Aorta (tissue), 5 donors: ENCODE data around the gene SCLY. TPM values are rescaled to one million over a fixed set of nuclear protein-coding genes. Genes with fewer than 3 reads are reported as not detected.
"Not testable (repeated sequence)": the region's sequence is repeated elsewhere in the genome, so short reads cannot be mapped to it uniquely, and the experiment has no call there.

ENCODE experiments used
- ATAC-seq: fragments of 200-7000 bp; cut with Tn5 transposase; one replicate; pipeline ENCODE4 v1.9.1; 2022; ENCODE audit warnings: moderate library complexity; ENCODE audit not compliant: low FRiP score
- DNase-seq, 2 donors: peaks; one replicate each; pipeline ENCODE4 v3.0.0-alpha.2; 2020
- H3K27ac ChIP-seq, 2 donors: one replicate each; pipeline ENCODE4 v1.5.1; 2013; ENCODE audit warnings: low read length in 2 of 2, mild to moderate bottlenecking in 2 of 2, moderate library complexity in 2 of 2, control low read depth in 1 of 2, inconsistent platforms in 1 of 2, low read depth in 1 of 2
- H3K27me3 ChIP-seq, 2 donors: one replicate each; pipeline ENCODE4 v1.6.1; 2013; ENCODE audit warnings: control low read depth in 1 of 2, low read length in 1 of 2, mild to moderate bottlenecking in 1 of 2, moderate library complexity in 1 of 2; ENCODE audit not compliant: insufficient read depth in 2 of 2, control insufficient read depth in 1 of 2
- H3K36me3 ChIP-seq, 2 donors: one replicate each; pipeline ENCODE4 v1.6.1; 2013; ENCODE audit warnings: control low read depth in 1 of 2, low read length in 1 of 2, mild to moderate bottlenecking in 1 of 2; ENCODE audit not compliant: insufficient read depth in 2 of 2, control insufficient read depth in 1 of 2
- H3K4me1 ChIP-seq, 2 donors: one replicate each; pipeline ENCODE4 v1.6.1; 2013; ENCODE audit warnings: low read length in 2 of 2, control low read depth in 1 of 2, mild to moderate bottlenecking in 1 of 2, moderate library complexity in 1 of 2; ENCODE audit not compliant: insufficient read depth in 2 of 2, control insufficient read depth in 1 of 2
- H3K4me3 ChIP-seq, 2 donors: one replicate each; pipeline ENCODE4 v1.5.1; 2013; ENCODE audit warnings: low read length in 2 of 2, control low read depth in 1 of 2, mild to moderate bottlenecking in 1 of 2
- H3K9me3 ChIP-seq: one replicate; pipeline ENCODE4 v1.6.1; 2013; ENCODE audit warnings: mild to moderate bottlenecking, low read length; ENCODE audit not compliant: control insufficient read depth
- WGBS, 2 donors: extraction: QIAGEN DNeasy Blood & Tissue Kit; methylation state at CpG; one replicate each; pipeline ENCODE4 v1.1.7; 2013; 5-methylcytosine and 5-hydroxymethylcytosine counted together
- intact Hi-C, 2 donors: fragments of 100-400 bp; cut with DNase I; formaldehyde crosslinking; loops; one replicate each; pipeline versions ENCODE4 v1.14.2 to v1.15.0; 2022
- polyA plus RNA-seq, 2 donors: library from polyadenylated mRNA; stranded (reverse); fragments of 200-250 nt; gene quantifications; one replicate each; pipeline ENCODE4 v1.2.3, GENCODE V29; 2013
- total RNA-seq, 2 donors: library from RNA; stranded (reverse); fragmentation: NEBNext Ultra II Directional; extraction: Animal tissue kit (Norgen Biotek cat#: 25700); gene quantifications; one replicate each; pipeline ENCODE4 v1.2.1, GENCODE V29; 2021
- donor health status: healthy with polysubstance abuse.
- donor health status: Bipolar disorder and iron deficiency.
- donor health status: DM: no; HTN: no; CAD: no.
- donor health status: DM: no; HTN: no; CAD: no.
- donor health status: DM: yes; HTN: yes; CAD: no.

The SCLY gene
- total and polyA plus RNA-seq, 4 donors: 6.3 to 15.4 (median 12.6) TPM

DNA sequence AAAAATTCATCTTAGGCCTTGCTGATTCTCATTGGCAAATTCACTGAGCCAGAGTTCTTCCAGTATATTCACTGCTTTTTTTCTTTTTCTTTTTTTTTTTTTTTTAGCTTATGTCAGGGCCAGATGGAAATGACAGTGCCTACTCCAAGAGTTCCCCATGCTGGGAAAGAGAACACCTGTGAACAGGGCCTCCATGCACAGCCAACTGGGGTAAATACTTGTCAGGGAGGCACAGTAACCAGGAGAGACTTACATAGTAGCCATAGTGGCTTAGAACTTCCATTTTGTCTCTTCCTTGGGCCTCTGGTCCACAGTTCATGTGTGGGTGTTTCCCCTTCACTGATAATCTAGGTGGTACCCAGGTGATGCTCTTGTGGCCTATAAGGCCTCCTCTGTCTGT is 15.2 kb upstream of the SCLY start:
- Histone ChIP-seq H3K36me3 (peaks cover 0 to 6% of the 10 kb centered on the region in 2 donors), H3K9me3 (no peaks in the 10 kb centered on the region), H3K27me3 (no peaks in the 10 kb centered on the region), H3K4me3 (no peak overlapping the region), H3K4me1 (no peaks in the 10 kb centered on the region), H3K27ac (no peak overlapping the region)
- intact Hi-C loops: no loop called here
- DNase-seq (no peak), ATAC-seq (no peak)

DNA sequence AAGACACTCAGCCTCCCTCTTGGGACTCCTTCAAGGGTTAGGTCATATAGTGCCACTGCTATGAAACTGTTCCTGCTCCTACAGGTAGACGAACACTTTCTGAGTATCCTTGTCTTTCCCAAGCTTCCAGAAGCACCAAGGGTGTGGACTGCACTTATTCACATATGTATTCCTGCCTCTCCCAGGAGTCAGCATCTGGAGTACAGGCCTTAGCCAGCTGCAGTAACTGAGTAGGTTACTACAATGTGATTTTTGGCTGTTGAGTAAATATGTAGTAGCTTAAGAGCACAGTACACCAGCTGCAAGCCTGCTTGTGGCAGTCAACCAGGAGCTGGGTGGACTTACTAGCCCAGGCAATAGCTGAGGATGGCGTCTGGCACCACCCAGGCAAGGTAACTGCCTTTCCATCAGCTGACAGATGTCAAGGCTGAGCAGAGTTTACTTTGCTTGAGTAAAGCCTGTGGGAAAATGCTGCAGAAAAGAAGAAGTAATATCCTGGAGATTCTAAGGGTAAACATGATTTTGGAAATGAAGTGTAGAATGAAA is 14.0 kb upstream of the SCLY start:
- 89 to 94% methylated on average over 2 of the region's 2 CpGs for WGBS, 2 donors
- no peaks in the 10 kb centered on the region for H3K9me3 ChIP-seq
- H3K4me1 ChIP-seq: no peaks in the 10 kb centered on the region
- H3K27me3 ChIP-seq: no peaks in the 10 kb centered on the region
- no peak overlapping the region for H3K27ac ChIP-seq
- peaks cover 0 to 4% of the 10 kb centered on the region in 2 donors for H3K36me3 ChIP-seq
- DNase-seq (no peak), ATAC-seq (no peak)
- intact Hi-C loops: no loop called here
- H3K4me3 ChIP-seq: no peak overlapping the region

DNA sequence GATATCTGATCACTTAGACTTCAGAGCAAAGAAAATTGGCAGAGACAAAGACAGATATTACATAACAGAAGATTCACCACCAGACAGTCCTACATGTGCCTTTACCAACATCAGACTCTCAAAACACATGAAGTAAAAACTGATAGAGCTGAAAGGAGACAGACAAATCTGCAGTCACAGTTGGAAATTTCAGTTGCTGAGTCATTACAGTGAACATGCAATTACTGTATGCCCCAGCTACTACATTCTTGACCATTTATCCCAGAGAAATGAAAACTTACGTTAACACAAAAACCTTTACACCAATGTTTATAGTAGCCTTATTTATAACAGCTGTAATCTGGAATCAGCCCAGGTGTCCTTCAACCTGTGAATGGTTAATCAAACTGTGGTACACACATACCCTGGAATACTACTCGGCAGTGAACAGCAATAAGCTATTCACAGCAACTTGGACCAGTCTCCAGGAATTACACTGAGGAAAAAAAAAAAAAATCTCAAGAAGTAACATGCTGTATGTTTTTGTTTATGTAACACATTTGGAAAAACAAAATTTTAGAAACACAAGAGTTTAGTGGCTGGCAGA is 7.5 kb upstream of the SCLY start:
- Histone ChIP-seq H3K4me3 (no peak overlapping the region), H3K36me3 (no peaks in the 10 kb centered on the region), H3K27me3 (no peaks in the 10 kb centered on the region), H3K27ac (no peak overlapping the region), H3K4me1 (no peaks in the 10 kb centered on the region), H3K9me3 (no peaks in the 10 kb centered on the region)
- intact Hi-C loops: no loop called here
- DNase-seq (no peak), ATAC-seq (no peak)
- 76 to 82% methylated on average over 2 of the region's 2 CpGs for WGBS, 2 donors

DNA sequence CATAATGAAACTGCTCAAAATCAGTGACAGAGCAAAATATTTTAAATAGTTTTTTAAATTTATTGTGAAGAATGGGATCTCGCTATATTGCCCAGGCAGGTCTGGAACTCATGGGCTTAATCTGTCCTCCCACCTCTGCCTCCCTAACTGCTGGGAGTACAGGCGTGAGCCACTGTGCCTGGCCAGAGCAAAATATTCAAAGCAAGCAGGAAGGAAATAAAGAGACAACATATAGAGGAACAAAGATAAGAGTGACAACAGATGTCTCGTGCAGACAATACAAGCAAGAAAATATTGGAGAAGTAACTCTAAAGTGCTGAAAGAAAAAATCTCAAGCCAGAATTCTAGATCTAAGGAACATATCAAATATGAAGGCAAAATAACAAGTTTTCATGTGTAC is 5.0 kb upstream of the SCLY start:
- intact Hi-C loops: no loop called here

DNA sequence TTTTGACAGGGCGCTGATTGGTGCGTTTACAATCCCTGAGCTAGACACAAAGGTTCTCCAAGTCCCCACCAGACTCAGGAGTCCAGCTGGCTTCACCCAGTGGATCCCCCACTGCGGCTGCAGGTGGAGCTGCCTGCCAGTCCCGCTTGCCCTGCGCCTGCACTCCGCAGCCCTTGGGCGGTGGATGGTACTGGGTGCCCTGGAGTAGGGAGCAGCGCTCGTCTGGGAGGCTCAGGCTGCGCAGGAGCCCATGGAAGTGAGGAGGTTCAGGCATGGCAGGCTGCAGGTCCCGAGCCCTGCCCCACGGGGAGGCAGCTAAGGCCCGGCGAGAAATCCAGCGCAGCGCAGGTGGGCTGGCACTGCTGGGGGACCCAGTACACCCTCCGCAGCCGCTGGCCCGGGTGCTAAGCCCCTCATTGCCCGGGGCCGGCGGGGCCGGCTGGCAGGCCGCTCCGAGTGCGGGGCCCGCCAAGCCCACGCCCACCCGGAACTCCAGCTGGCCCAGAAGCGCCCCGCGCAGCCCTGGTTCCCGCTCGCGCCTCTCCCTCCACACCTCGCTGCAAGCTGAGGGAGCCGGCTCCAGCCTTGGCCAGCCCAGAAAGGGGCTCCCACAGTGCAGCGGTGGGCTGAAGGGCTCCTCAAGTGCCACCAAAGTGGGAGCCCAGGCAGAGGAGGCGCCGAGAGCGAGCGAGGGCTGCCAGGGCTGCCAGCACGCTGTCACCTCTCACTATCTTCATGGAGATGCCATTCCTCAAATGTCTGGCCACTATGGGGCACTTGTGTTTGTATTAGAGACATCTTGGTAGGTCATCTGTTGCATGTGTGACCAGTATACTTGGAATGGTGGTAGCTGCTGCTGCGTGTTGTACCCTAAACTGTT is 2.9 kb upstream of the SCLY start:
- H3K27ac ChIP-seq, H3K9me3 ChIP-seq, H3K4me1 ChIP-seq, H3K36me3 ChIP-seq, DNase-seq, H3K27me3 ChIP-seq, intact Hi-C loops, ATAC-seq, H3K4me3 ChIP-seq: not testable (repeated sequence)
- 91 to 95% methylated on average over 32 to 44 of the region's 44 CpGs for WGBS, 2 donors

More for the DNA sequence above, 5.0 kb upstream of the SCLY start:
- H3K36me3 ChIP-seq: no peaks in the 10 kb centered on the region
- H3K27me3 ChIP-seq: no peaks in the 10 kb centered on the region
- no peaks in the 10 kb centered on the region for H3K4me1 ChIP-seq
- ATAC-seq: no peak
- H3K9me3 ChIP-seq: no peaks in the 10 kb centered on the region
- H3K27ac ChIP-seq: no peak overlapping the region
- WGBS, 2 donors: 67 to 80% methylated on average over 3 of the region's 3 CpGs
- no peak overlapping the region for H3K4me3 ChIP-seq
- no peak for DNase-seq

DNA sequence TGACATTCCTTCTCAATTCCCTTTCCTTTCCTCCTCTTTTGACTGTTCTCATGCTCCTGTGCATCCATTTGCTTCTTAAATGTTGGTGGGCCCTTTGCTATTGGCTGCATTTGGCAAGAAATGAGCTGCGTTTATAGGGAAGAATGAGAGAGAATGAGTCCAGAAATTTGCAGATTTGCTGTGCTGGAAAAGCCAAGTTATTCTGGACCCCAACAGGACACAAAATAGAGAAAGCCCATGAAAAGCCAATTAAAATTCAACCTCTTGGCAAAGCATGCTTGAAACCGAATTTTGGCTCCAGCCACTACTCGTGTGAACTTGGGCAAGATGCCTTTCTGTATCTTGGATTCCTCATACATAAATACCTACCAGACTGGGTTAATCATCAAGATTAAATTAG is 1.3 kb upstream of the SCLY start:
- ATAC-seq (no peak), DNase-seq (no peak)
- H3K27ac ChIP-seq: no peak overlapping the region
- no peaks in the 10 kb centered on the region for H3K36me3 ChIP-seq
- intact Hi-C loops: no loop called here
- 12 to 23% methylated on average over 3 of the region's 3 CpGs for WGBS, 2 donors
- no peaks in the 10 kb centered on the region for H3K9me3 ChIP-seq
- H3K27me3 ChIP-seq: no peaks in the 10 kb centered on the region
- no peaks in the 10 kb centered on the region for H3K4me1 ChIP-seq
- H3K4me3 ChIP-seq: no peak overlapping the region

DNA sequence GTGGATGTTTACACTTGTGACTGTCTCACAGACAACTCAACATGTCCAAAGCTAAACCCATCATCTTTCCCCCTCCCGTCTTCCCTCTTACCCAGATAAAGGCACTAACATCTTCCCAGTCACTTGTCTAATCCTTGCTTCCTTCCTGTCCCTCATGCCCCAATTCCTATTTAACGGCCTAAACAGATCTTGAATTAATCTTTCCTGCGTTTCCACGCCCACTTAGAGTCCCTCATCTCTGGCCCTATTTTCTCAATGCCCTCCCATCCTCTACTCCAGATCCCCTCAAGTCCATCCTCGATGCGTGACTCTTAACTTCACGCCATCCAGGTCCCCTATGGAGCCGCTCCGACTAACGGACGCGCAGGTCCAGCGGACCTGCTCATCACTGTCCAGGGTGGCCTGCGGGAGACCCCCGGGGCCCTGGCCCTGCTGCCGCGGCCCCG is 682 bp upstream of the SCLY start:
- DNase-seq: no peak
- no peaks in the 10 kb centered on the region for H3K4me1 ChIP-seq
- H3K27me3 ChIP-seq: no peaks in the 10 kb centered on the region
- H3K36me3 ChIP-seq: no peaks in the 10 kb centered on the region
- H3K9me3 ChIP-seq: no peaks in the 10 kb centered on the region
- H3K27ac ChIP-seq: peak overlapping the region; percentile 49 to 92
- 3% methylated on average over 18 of the region's 18 CpGs for WGBS, 2 donors
- intact Hi-C loops: loop anchor here (2.0 to 10.0 kb wide), 4 partner anchors 77 to 205 kb away; partner anchors contain the start of genes UBE2F (in 2 of the 2), KLHL30 (in 1 of the 2) and RAMP1 (in 1 of the 2)
- ATAC-seq: no peak
- H3K4me3 ChIP-seq: peak overlapping the region; percentile 32 to 74

DNA sequence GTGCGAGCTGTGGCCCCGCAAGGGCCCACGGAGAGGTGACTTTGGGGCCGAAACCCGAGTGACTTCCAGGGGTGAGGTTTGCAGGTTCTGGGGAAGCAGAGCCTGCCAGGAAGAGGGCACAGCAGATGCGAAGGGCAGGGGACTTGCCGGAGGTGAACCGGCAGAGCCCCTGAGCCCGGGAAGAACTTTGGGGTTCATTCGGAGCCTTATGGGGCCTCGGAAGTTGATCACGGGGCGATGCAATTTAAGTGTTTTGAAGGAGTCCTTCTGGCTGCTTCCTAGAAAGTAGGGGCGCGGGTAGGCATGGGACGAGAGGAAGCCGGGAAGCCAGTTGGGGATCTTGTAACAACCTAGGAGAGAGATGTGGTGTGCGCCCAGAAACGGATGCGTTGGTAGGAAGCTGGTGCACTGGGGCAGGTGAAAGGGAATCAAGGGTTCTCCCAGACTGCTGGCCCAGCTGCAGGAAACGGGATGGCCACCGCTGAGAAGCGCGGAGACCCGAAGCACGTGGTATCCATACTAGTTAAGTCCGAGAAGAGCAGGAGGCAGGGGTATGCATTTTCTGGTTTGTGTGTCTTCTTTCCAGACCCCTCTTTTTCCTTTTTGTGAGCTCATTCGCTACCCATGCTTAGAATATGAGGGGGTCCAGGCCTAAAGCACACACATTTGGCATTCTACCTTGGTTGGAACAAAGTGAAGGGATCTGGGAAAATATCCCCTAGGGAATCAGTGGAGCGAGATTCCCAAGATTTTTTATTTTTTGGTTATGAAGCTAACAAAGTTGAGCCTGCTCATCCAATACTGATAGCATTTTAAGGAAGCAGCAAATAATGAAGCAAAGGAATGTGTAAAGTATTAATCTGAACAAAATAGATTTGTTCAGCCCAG is 758 bp downstream of the SCLY start:
- WGBS, 2 donors: 1 to 2% methylated on average over 29 of the region's 29 CpGs
- peak; percentile 2 for ATAC-seq
- DNase-seq: no peak
- Histone ChIP-seq H3K27ac (peak overlapping the region in 1 of 2 donors; percentile 23), H3K9me3 (no peaks in the 10 kb centered on the region), H3K36me3 (peaks cover 0 to 2% of the 10 kb centered on the region in 2 donors), H3K4me1 (no peaks in the 10 kb centered on the region), H3K27me3 (no peaks in the 10 kb centered on the region), H3K4me3 (peak overlapping the region; percentile 13 to 44)
- intact Hi-C loops: loop anchor here (2.0 to 10.0 kb wide), 4 partner anchors 76 to 203 kb away; partner anchors contain the start of genes UBE2F (in 2 of the 2), KLHL30 (in 1 of the 2) and RAMP1 (in 1 of the 2)
